NCI-H1048 (cell line): Measurements from ENCODE around the gene OGN.

ENCODE experiments used
- DNase-seq: peaks from one replicate; lab custom pipeline; 2025; lab: John Stamatoyannopoulos, UW

OGN gene

GRCh38 chr9:92342825-92343488 is 61.4 kb downstream of the OGN start:
- DNase-seq = no peak

DNA sequence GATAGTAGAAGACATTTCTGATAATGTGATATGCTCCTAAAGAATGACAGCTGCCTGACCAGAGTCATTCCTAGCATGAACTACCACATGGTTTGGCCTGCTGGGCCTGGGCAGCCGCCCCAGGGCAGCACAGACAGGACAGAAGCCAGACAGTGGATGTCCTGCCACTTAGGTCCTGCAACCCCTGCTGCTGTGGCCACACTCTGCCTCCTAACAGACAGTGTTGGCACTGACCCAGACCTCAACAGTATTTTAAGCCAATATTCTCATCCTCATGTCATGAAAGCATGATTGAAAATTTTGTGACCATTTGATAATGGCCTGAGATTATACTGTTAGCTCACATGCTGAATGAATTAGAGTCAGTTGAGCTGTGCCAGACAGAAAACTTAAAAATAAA is 62.8 kb downstream of the OGN start:
- no peak for DNase-seq

DNA sequence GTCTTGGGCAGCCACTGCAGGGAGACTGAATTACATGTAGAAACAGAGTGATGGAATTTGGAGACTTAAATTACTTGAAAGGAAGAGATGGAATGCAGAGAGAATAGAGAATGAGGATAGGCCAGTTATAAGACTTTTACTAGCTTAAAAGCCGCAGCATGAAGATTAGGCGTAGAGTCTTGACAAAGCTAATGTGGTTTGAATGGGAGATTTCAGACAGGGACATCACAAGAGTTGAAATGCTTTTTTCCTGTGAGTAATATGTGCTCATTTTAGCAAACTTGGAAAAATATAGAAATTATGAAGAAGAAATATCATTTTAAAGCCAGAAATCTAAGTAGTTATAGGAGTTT is 71.1 kb downstream of the OGN start:
- no peak for DNase-seq
